ENCODE measurements around the gene CAMK2B.

DNA sequence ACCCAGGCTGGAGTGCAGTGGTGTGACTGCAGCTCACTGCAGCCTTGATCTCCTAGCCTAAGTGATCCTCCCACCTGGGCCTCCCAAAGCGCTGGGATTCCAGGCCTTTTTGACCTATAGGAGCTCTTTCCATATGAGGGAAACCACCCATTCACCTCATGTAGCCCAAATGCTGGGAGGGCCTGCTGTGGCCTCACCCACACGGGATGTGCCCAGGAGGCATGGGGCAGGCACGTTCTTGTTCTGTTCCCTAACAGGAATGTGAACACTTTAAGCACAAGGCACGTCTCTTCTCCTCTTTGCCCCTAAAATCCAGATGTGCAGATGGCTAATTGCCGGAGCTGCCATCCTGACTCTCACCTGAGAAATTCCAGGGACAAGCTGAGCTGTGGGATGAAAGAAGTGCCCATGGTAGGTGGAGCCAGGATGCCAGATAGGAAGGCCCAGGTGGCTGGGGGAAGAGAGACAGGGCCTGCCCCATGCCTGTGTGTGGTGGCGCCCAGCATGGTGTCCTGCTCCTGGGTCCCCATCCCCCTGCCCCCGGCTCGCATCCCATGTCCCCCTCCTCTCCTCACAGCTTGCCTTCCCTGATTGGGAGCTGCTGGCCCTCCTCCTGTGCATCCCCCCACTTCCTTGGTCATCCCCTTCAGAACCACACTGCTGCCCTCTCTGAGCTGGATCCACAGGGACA is 17.3 kb downstream of the CAMK2B start:
- TF ChIP-seq, protein P1, sequence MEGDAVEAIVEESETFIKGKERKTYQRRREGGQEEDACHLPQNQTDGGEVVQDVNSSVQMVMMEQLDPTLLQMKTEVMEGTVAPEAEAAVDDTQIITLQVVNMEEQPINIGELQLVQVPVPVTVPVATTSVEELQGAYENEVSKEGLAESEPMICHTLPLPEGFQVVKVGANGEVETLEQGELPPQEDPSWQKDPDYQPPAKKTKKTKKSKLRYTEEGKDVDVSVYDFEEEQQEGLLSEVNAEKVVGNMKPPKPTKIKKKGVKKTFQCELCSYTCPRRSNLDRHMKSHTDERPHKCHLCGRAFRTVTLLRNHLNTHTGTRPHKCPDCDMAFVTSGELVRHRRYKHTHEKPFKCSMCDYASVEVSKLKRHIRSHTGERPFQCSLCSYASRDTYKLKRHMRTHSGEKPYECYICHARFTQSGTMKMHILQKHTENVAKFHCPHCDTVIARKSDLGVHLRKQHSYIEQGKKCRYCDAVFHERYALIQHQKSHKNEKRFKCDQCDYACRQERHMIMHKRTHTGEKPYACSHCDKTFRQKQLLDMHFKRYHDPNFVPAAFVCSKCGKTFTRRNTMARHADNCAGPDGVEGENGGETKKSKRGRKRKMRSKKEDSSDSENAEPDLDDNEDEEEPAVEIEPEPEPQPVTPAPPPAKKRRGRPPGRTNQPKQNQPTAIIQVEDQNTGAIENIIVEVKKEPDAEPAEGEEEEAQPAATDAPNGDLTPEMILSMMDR (IDR thresholded peaks at IDR 0.05; ENCODE audit: borderline replicate concordance, extremely low read depth, low read length, poor library complexity, severe bottlenecking): no peak
- TF ChIP-seq EZH2 (IDR thresholded peaks at IDR 0.05; ENCODE audit: borderline replicate concordance, low read depth, low read length, severe bottlenecking): no peak
